ENCODE data around the gene SCN4A.
A peak's percentile ranks its signal among the peaks of the same experiment; 100 is the strongest.
"Not testable (repeated sequence)": the region's sequence is repeated elsewhere in the genome, so short reads cannot be mapped to it uniquely, and the experiment has no call there.

The SCN4A gene

GRCh38 chr17:63907161-63907778 is 65.4 kb downstream of the SCN4A start:
- not testable (repeated sequence) for H3K27me3 ChIP-seq (replicated peaks; ENCODE audit: control insufficient read depth, insufficient read depth, low read length); H3K36me3 ChIP-seq (ENCODE audit: control insufficient read depth, insufficient read depth, low read length); H3K4me3 ChIP-seq (replicated peaks; ENCODE audit: low read depth, low read length); DNase-seq (ENCODE audit: extremely low read depth, insufficient read length)
- TF ChIP-seq CTCF (IDR thresholded peaks at IDR 0.05; ENCODE audit: insufficient read depth, low read length, poor library complexity, severe bottlenecking), result peak; percentile 35

GRCh38 chr17:63904796-63905195 is 67.9 kb downstream of the SCN4A start:
- not testable (repeated sequence) for H3K36me3 ChIP-seq (ENCODE audit: control insufficient read depth, insufficient read depth, low read length); DNase-seq (ENCODE audit: extremely low read depth, insufficient read length); H3K4me3 ChIP-seq (replicated peaks; ENCODE audit: low read depth, low read length); H3K27me3 ChIP-seq (replicated peaks; ENCODE audit: control insufficient read depth, insufficient read depth, low read length)

DNA sequence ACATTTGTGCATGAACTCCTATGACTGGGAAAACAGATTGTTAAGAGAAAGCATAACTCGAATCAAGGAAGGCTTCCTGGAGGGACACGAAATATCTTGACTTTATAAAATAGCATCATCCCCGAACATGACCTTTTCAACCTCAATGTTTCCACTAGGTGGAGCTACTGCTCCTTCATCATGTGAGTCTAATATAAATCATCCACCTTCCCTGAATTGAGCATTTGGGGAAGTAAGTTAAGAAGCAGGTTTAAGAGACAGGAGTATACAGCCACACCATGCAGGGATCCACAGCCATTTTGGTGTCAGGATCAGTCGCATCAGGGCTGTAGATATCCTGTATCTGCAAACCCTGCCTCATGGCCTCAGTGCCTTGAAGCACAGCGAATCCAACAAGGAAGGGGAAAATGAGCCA is 68.9 kb downstream of the SCN4A start:
- not testable (repeated sequence) for DNase-seq (ENCODE audit: extremely low read depth, insufficient read length); H3K36me3 ChIP-seq (ENCODE audit: control insufficient read depth, insufficient read depth, low read length); H3K4me3 ChIP-seq (replicated peaks; ENCODE audit: low read depth, low read length); H3K27me3 ChIP-seq (replicated peaks; ENCODE audit: control insufficient read depth, insufficient read depth, low read length)

DNA sequence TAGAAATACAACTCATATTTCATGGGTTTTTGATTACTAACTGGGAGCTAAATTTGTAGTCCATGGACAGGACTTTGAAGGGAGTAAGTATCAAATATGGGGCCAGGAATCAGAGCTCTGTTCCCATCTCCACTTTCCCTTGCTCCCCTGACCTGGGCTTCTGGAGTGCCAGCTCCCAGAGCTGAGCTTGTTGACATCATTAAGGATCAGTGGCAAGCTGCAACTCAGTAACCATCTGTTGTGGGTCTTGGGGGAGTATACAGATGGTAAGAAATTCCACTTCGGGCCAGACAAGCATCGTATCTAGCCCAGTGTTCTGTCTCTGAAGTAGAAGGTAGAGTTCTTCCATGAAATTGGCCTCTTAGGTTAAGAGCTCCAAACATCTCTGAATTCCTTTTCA is 70.7 kb downstream of the SCN4A start:
- H3K36me3 ChIP-seq (ENCODE audit: control insufficient read depth, insufficient read depth, low read length); DNase-seq (ENCODE audit: extremely low read depth, insufficient read length); H3K4me3 ChIP-seq (replicated peaks; ENCODE audit: low read depth, low read length); H3K27me3 ChIP-seq (replicated peaks; ENCODE audit: control insufficient read depth, insufficient read depth, low read length): not testable (repeated sequence)

GRCh38 chr17:63898899-63899798 is 73.6 kb downstream of the SCN4A start:
- H3K36me3 ChIP-seq (ENCODE audit: control insufficient read depth, insufficient read depth, low read length); DNase-seq (ENCODE audit: extremely low read depth, insufficient read length); H3K27me3 ChIP-seq (replicated peaks; ENCODE audit: control insufficient read depth, insufficient read depth, low read length); H3K4me3 ChIP-seq (replicated peaks; ENCODE audit: low read depth, low read length): not testable (repeated sequence)

- not testable (repeated sequence) for H3K27me3 ChIP-seq (replicated peaks; ENCODE audit: control insufficient read depth, insufficient read depth, low read length); H3K36me3 ChIP-seq (ENCODE audit: control insufficient read depth, insufficient read depth, low read length); DNase-seq (ENCODE audit: extremely low read depth, insufficient read length); H3K4me3 ChIP-seq (replicated peaks; ENCODE audit: low read depth, low read length)
These were observed 76.0 kb downstream of the SCN4A start, which contains the start of gene CSH1 for GRCh38 chr17:63896524-63897354. Gene CSH1, minus strand, starts transcription at chr17:63896574. Its CDS starts 63 bp downstream, at chr17:63896511.

DNA sequence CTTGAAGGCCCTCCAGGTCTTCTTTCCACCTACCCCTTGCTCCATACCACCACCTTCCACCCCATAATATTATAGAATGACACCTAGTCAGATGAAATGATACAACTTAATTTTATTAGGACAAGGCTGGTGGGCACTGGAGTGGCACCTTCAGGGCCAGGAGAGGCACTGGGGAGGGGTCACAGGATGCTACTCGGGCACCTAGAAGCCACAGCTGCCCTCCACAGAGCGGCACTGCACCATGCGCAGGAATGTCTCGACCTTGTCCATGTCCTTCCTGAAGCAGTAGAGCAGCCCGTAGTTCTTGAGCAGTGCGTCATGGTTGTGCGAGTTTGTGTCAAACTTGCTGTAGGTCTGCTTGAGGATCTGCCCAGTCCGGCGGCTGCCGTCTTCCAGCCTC is 77.9 kb downstream of the SCN4A start:
- not testable (repeated sequence) for H3K36me3 ChIP-seq (ENCODE audit: control insufficient read depth, insufficient read depth, low read length); DNase-seq (ENCODE audit: extremely low read depth, insufficient read length); H3K27me3 ChIP-seq (replicated peaks; ENCODE audit: control insufficient read depth, insufficient read depth, low read length); H3K4me3 ChIP-seq (replicated peaks; ENCODE audit: low read depth, low read length)

- not testable (repeated sequence) for H3K27me3 ChIP-seq (replicated peaks; ENCODE audit: control insufficient read depth, insufficient read depth, low read length); H3K36me3 ChIP-seq (ENCODE audit: control insufficient read depth, insufficient read depth, low read length); H3K4me3 ChIP-seq (replicated peaks; ENCODE audit: low read depth, low read length); DNase-seq (ENCODE audit: extremely low read depth, insufficient read length)
These were observed 78.7 kb downstream of the SCN4A start for GRCh38 chr17:63894021-63894420.

GRCh38 chr17:63892316-63893037 is 80.2 kb downstream of the SCN4A start:
- H3K36me3 ChIP-seq (ENCODE audit: control insufficient read depth, insufficient read depth, low read length); DNase-seq (ENCODE audit: extremely low read depth, insufficient read length); H3K4me3 ChIP-seq (replicated peaks; ENCODE audit: low read depth, low read length); H3K27me3 ChIP-seq (replicated peaks; ENCODE audit: control insufficient read depth, insufficient read depth, low read length): not testable (repeated sequence)
